Liver (tissue), 2 donors: ENCODE data around the gene STK4.

Experiments
- CTCF ChIP-seq: fragments of 150-350 bp; IDR thresholded peaks from 2 replicates; pipeline ENCODE4 v1.5.1; 2017; ENCODE audit warnings: improper control_type of control experiment, low read depth, low read length; ENCODE audit not compliant: missing input control
- YY1 ChIP-seq: IDR thresholded peaks from 2 replicates; pipeline ENCODE4 v1.6.1; 2016; ENCODE audit warnings: antibody characterized with exemption, mild to moderate bottlenecking
- donor health status: healthy.

DNA sequence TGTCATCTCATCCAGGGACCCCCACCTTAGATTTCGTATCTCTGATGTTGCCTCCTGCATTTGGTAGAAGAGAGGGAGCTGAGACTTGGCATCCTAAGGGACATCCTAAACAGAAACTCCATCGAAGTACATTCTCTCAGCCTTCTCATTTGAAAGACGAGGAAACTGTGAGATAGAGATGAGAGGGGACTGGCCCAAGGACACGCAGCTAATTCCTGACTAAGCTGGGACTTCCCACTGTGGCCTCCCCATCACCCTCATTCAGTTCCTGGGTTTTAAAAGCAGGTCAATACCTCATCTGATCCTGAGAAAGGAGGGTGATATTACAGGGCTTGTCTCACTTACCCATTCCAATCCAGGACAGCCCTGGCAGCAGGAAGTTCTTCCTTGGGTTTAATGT lies 149.5 kb downstream of the STK4 start:
- TF ChIP-seq CTCF (no peak), YY1 (no peak)
